ENCODE results near the gene PRRC2B. TPM values are rescaled to one million over a fixed set of nuclear protein-coding genes. Genes with fewer than 3 reads are reported as not detected.

PRRC2B gene
- total and polyA plus RNA-seq, 2 of the 8 experiments (the other 6 are each of a cell fraction or from before 2014, with no cell fraction given): 37.3 to 249 TPM

GRCh38 chr9:131518553-131518952, 124.7 kb downstream of the PRRC2B start:
- H2BK5ac ChIP-seq (ENCODE audit: low read depth, low read length): no peak overlapping the region
- 94% methylated on average over 20 of the region's 20 CpGs; no CpG with 5 or more reads in 1 of the 2 experiments for WGBS, 2 experiments (ENCODE audit: extremely low coverage in 1 of 2, insufficient coverage in 1 of 2, insufficient read length in 1 of 2, insufficient replicate concordance in 2 of 2, low coverage in 1 of 2, low lambda C conversion rate in 2 of 2, missing lambda C conversion rate in 1 of 2)
- H3K4me3 ChIP-seq (ENCODE audit: extremely low read depth in 1 of 4, insufficient read depth in 2 of 4, low read depth in 3 of 4, low read length in 4 of 4): no peak overlapping the region
- peaks cover 1 to 3% of the 10 kb centered on the region in 2 experiments for H4K20me1 ChIP-seq (replicated peaks in 1 of 2; ENCODE audit: control insufficient read depth in 1 of 2, insufficient read depth in 2 of 2, low read length in 2 of 2)
- no peak for FAIRE-seq
- no peak overlapping the region for H3K4ac ChIP-seq (replicated peaks; ENCODE audit: insufficient read length, low read depth, low read length)
- no peak overlapping the region for H2BK12ac ChIP-seq (ENCODE audit: low read depth, low read length)
- H3K56ac ChIP-seq (replicated peaks; ENCODE audit: insufficient read length, low read depth, low read length): no peak overlapping the region
- H4K8ac ChIP-seq (ENCODE audit: extremely low read depth, insufficient read depth, low read length): no peak overlapping the region
- no peak overlapping the region for H3K4me2 ChIP-seq (ENCODE audit: insufficient read depth in 1 of 2, low read depth in 2 of 2, low read length in 2 of 2)
- H3K9me3 ChIP-seq (ENCODE audit: insufficient read depth in 2 of 2, low read depth in 1 of 2, low read length in 1 of 2): peaks cover 3 to 5% of the 10 kb centered on the region in 2 experiments; a peak in 2 of 4 replicates
- no peak overlapping the region for H4K5ac ChIP-seq (ENCODE audit: insufficient read length, low read depth, low read length)
- ChIA-PET POLR2A (ENCODE audit: partially characterized antibody) (interaction anchor here (0.7 to 3.7 kb wide), 7 partner anchors 10 to 28 kb away, joined by 3 to 22 read pairs (median 5); partner anchors contain the start of gene POMT1), CTCF (ENCODE audit: partially characterized antibody) (interaction anchor here (1.0 to 1.5 kb wide), 5 partner anchors 11 to 131 kb away, joined by 3 to 4 read pairs (median 4); no protein-coding TSS in a partner anchor)
- TF ChIP-seq RBBP5 (IDR thresholded peaks at IDR 0.05; ENCODE audit: borderline replicate concordance, low read depth, low read length): no peak
- no peak for TF ChIP-seq RXRA (IDR thresholded peaks at IDR 0.05; ENCODE audit: insufficient read depth, low read depth, low read length)
- TF ChIP-seq SUZ12 (IDR thresholded peaks at IDR 0.05; ENCODE audit: low read length): no peak
- no peak for TF ChIP-seq BACH1 (IDR thresholded peaks at IDR 0.05; ENCODE audit: low read length)
- no peak for TF ChIP-seq TBP (IDR thresholded peaks at IDR 0.05; ENCODE audit: low read depth, low read length)
- TF ChIP-seq CBX5 (IDR thresholded peaks at IDR 0.05; ENCODE audit: low read depth, low read length): no peak
- peaks cover 23 to 65% (median 47%) of the 10 kb centered on the region in 4 experiments for H3K36me3 ChIP-seq (ENCODE audit: control insufficient read depth in 2 of 4, insufficient read depth in 4 of 4, low read length in 3 of 4)
- no peak overlapping the region for H2BK20ac ChIP-seq (ENCODE audit: low read length)
- H3K27me3 ChIP-seq (replicated peaks in 1 of 4; ENCODE audit: control insufficient read depth in 3 of 4, extremely low read depth in 1 of 4, insufficient read depth in 3 of 4, low read length in 3 of 4): no peaks in the 10 kb centered on the region
- H2BK15ac ChIP-seq (ENCODE audit: low read length): no peak overlapping the region
- no peak overlapping the region for H4K91ac ChIP-seq (replicated peaks; ENCODE audit: insufficient read length, low read length)
- H3K27ac ChIP-seq (ENCODE audit: low read depth, low read length): no peak overlapping the region
- H2BK120ac ChIP-seq (replicated peaks; ENCODE audit: low read depth, low read length): no peak overlapping the region
- no peak overlapping the region for H3K9ac ChIP-seq (replicated peaks in 1 of 4; ENCODE audit: extremely low read depth in 1 of 4, low read depth in 3 of 4, low read length in 3 of 4)
- H2AFZ ChIP-seq (ENCODE audit: low read length): no peak overlapping the region
- no peaks in the 10 kb centered on the region for H3K79me1 ChIP-seq (ENCODE audit: low read depth, low read length)
- no peaks in the 10 kb centered on the region for H3K79me2 ChIP-seq (ENCODE audit: control insufficient read depth in 1 of 2, insufficient read depth in 2 of 2, low read length in 2 of 2)
- no peak overlapping the region for H3K14ac ChIP-seq (ENCODE audit: insufficient read length)
- no peak overlapping the region for H2AK5ac ChIP-seq (ENCODE audit: low read depth, low read length)
- H3K23me2 ChIP-seq (ENCODE audit: low read depth, low read length): no peaks in the 10 kb centered on the region
- H3K4me1 ChIP-seq (replicated peaks in 1 of 4; ENCODE audit: control insufficient read depth in 3 of 4, insufficient read depth in 4 of 4, low read length in 3 of 4): no peaks in the 10 kb centered on the region
- no peak for DNase-seq (ENCODE audit: low read depth in 1 of 2, low spot score in 2 of 2)
- H3K18ac ChIP-seq (ENCODE audit: extremely low read depth, low read length): no peak overlapping the region
- H3K23ac ChIP-seq (ENCODE audit: insufficient read length): no peak overlapping the region

All from H1 (cell line).